C4-2B (cell line): ENCODE results near the gene ARL17B.
A peak's percentile ranks its signal among the peaks of the same experiment; 100 is the strongest.
"Not testable (repeated sequence)": the region's sequence is repeated elsewhere in the genome, so short reads cannot be mapped to it uniquely, and the experiment has no call there.

Experiments
- H3K27ac ChIP-seq: fragments of 450-650 bp; 2 replicates; pipeline ENCODE4 v1.5.1; 2017
- CTCF ChIP-seq: fragments of 450-650 bp; conservative IDR thresholded peaks from 2 replicates; pipeline ENCODE4 v1.5.1; 2017; ENCODE audit warnings: mild to moderate bottlenecking
- ZFX ChIP-seq: fragments of 450-650 bp; IDR thresholded peaks from 2 replicates; pipeline ENCODE4 v1.6.1; 2017

ARL17B gene

GRCh38 chr17:46287587-46287986 lies 74.0 kb downstream of the ARL17B start:
- H3K27ac ChIP-seq = not testable (repeated sequence)

- TF ChIP-seq CTCF = peak; percentile 88
- not testable (repeated sequence) for H3K27ac ChIP-seq
These were observed 74.8 kb downstream of the ARL17B start for GRCh38 chr17:46286764-46287221.

- not testable (repeated sequence) for H3K27ac ChIP-seq
These were observed 76.1 kb downstream of the ARL17B start for GRCh38 chr17:46285500-46285899.

GRCh38 chr17:46284467-46284866 lies 77.1 kb downstream of the ARL17B start:
- H3K27ac ChIP-seq = not testable (repeated sequence)

GRCh38 chr17:46282635-46283034 lies 78.9 kb downstream of the ARL17B start:
- not testable (repeated sequence) for H3K27ac ChIP-seq

- H3K27ac ChIP-seq = not testable (repeated sequence)
These were observed 80.2 kb downstream of the ARL17B start for GRCh38 chr17:46281336-46281735.

GRCh38 chr17:46276728-46277479 lies 84.7 kb downstream of the ARL17B start:
- not testable (repeated sequence) for H3K27ac ChIP-seq

GRCh38 chr17:46274238-46274637 lies 87.3 kb downstream of the ARL17B start:
- no peak for TF ChIP-seq ZFX
- TF ChIP-seq CTCF = no peak
- H3K27ac ChIP-seq = no peak overlapping the region

- no peak overlapping the region for H3K27ac ChIP-seq
- no peak for TF ChIP-seq CTCF
These were observed 87.9 kb downstream of the ARL17B start for GRCh38 chr17:46273541-46274236.

GRCh38 chr17:46270032-46270431 lies 91.5 kb downstream of the ARL17B start:
- no peak overlapping the region for H3K27ac ChIP-seq
- no peak for TF ChIP-seq CTCF
- TF ChIP-seq ZFX = no peak
